GM13976 (cell line): Measurements from ENCODE around the gene TMEM218.

Source experiments
- DNase-seq: peaks from one replicate; pipeline ENCODE4 v3.0.0; 2012; ENCODE audit warnings: low spot score
- CTCF ChIP-seq: IDR thresholded peaks from 2 replicates; pipeline ENCODE4 v1.5.1; 2012; ENCODE audit warnings: borderline replicate concordance, mild to moderate bottlenecking; ENCODE audit not compliant: insufficient read depth; ENCODE audit errors: extremely low read depth, missing control alignments, control extremely low read depth
- in situ Hi-C: fragments of 300-500 bp; cut with MboI; formaldehyde crosslinking; loops from one replicate; pipeline ENCODE4 v1.12.0; 2022; ENCODE audit warnings: low sequenced_read_pairs, mixed read lengths, inconsistent platforms; ENCODE audit not compliant: unreplicated experiment

Gene TMEM218

GRCh38 chr11:125052047-125052446 lies 59.4 kb downstream of the TMEM218 start:
- no peak for TF ChIP-seq CTCF
- in situ Hi-C loops: no loop called here
- DNase-seq: no peak

- in situ Hi-C loops: no loop called here
- TF ChIP-seq CTCF: no peak
- DNase-seq: no peak
Measured at GRCh38 chr11:125049164-125049792, 62.1 kb downstream of the TMEM218 start.
